H1 (cell line): ENCODE measurements around the gene TEX14. TPM values are rescaled to one million over a fixed set of nuclear protein-coding genes. Genes with fewer than 3 reads are reported as not detected.
"Not testable (repeated sequence)": the region's sequence is repeated elsewhere in the genome, so short reads cannot be mapped to it uniquely, and the experiment has no call there.

Experiments
- CTCF ChIA-PET: fragments of 300-600 bp; sonication (Branson Sonifier 250); formaldehyde crosslinking; loops from one replicate; lab custom pipeline; 2021; ENCODE audit not compliant: partially characterized antibody; lab: Charles Lee
- POLR2A ChIA-PET: fragments of 300-600 bp; sonication (Branson Sonifier 250); formaldehyde crosslinking; loops from one replicate; lab custom pipeline; 2021; ENCODE audit warnings: inconsistent platforms; ENCODE audit not compliant: partially characterized antibody; lab: Charles Lee
- DNase-seq, 2 experiments: peaks; one replicate each; pipeline versions ENCODE4 v3.0.0 to v3.0.0-alpha.2; 2010 to 2022; ENCODE audit warnings: low spot score in 2 of 2, low read depth in 1 of 2, mixed read lengths in 1 of 2
- FAIRE-seq: peaks from 2 replicates; lab custom pipeline; 2011; peaks lifted over from hg19 to GRCh38; lab: Jason Lieb, UNC
- H2AFZ ChIP-seq: 2 replicates; pipeline ENCODE4 v1.8.1; 2012; ENCODE audit warnings: low read length, inconsistent platforms
- H2AK5ac ChIP-seq: 2 replicates; pipeline ENCODE4 v1.6.1; 2013; ENCODE audit warnings: low read depth, low read length
- H2BK120ac ChIP-seq: replicated peaks from 2 replicates; pipeline ENCODE3; 2013; ENCODE audit warnings: low read depth, low read length, inconsistent platforms
- H2BK12ac ChIP-seq: 2 replicates; pipeline ENCODE4 v1.6.1; 2013; ENCODE audit warnings: low read depth, low read length
- H2BK15ac ChIP-seq: 2 replicates; pipeline ENCODE4 v1.6.1; 2013; ENCODE audit warnings: low read length
- H2BK20ac ChIP-seq: 2 replicates; pipeline ENCODE4 v1.6.1; 2013; ENCODE audit warnings: low read length
- H2BK5ac ChIP-seq: 2 replicates; pipeline ENCODE4 v1.6.1; 2013; ENCODE audit warnings: low read depth, low read length
- H3K14ac ChIP-seq: 2 replicates; pipeline ENCODE4 v1.6.1; 2013; ENCODE audit warnings: inconsistent platforms; ENCODE audit not compliant: insufficient read length
- H3K18ac ChIP-seq: 2 replicates; pipeline ENCODE4 v1.6.1; 2013; ENCODE audit warnings: low read length; ENCODE audit errors: extremely low read depth
- H3K23ac ChIP-seq: 2 replicates; pipeline ENCODE4 v1.6.1; 2013; ENCODE audit warnings: inconsistent platforms; ENCODE audit not compliant: insufficient read length
- H3K23me2 ChIP-seq: 2 replicates; pipeline ENCODE4 v1.6.1; 2013; ENCODE audit warnings: low read depth, low read length
- H3K27ac ChIP-seq: 2 replicates; pipeline ENCODE4 v1.6.1; 2011; ENCODE audit warnings: low read depth, low read length, inconsistent platforms
- H3K27me3 ChIP-seq, 4 experiments: replicated peaks in 1 of 4; 1 replicate in 1 of 4; 2 replicates in 3 of 4; pipeline versions ENCODE4 v1.6.1 to v1.8.1; 2011 to 2013; ENCODE audit warnings: low read length in 3 of 4, mild to moderate bottlenecking in 3 of 4, inconsistent platforms in 2 of 4, mixed read lengths in 2 of 4, moderate library complexity in 1 of 4; ENCODE audit not compliant: control insufficient read depth in 3 of 4, insufficient read depth in 3 of 4; ENCODE audit errors: extremely low read depth in 1 of 4
- H3K36me3 ChIP-seq, 4 experiments: 2 replicates each; pipeline versions ENCODE4 v1.6.1 to v1.8.1; 2011 to 2013; ENCODE audit warnings: mild to moderate bottlenecking in 4 of 4, low read length in 3 of 4, moderate library complexity in 2 of 4, control low read depth in 1 of 4, inconsistent platforms in 1 of 4; ENCODE audit not compliant: insufficient read depth in 4 of 4, control insufficient read depth in 2 of 4
- H3K4ac ChIP-seq: replicated peaks from 2 replicates; pipeline ENCODE3; 2013; ENCODE audit warnings: low read length, low read depth, mixed read lengths, inconsistent platforms; ENCODE audit not compliant: insufficient read length
- H3K4me1 ChIP-seq, 4 experiments: replicated peaks in 1 of 4; 1 replicate in 1 of 4; 2 replicates in 3 of 4; pipeline versions ENCODE4 v1.6.1 to v1.8.1; 2011 to 2013; ENCODE audit warnings: low read length in 3 of 4, inconsistent platforms in 2 of 4, mixed read lengths in 1 of 4; ENCODE audit not compliant: insufficient read depth in 4 of 4, control insufficient read depth in 3 of 4
- H3K4me2 ChIP-seq, 2 experiments: 2 replicates each; pipeline versions ENCODE4 v1.6.1 to v1.8.1; 2011 to 2013; ENCODE audit warnings: low read depth in 2 of 2, low read length in 2 of 2, control low read depth in 1 of 2, inconsistent platforms in 1 of 2, mild to moderate bottlenecking in 1 of 2; ENCODE audit not compliant: insufficient read depth in 1 of 2
- H3K4me3 ChIP-seq, 4 experiments: fragments of 200-600, 300-600 bp in 1 of 4; sonication (generic), shearing (Covaris generic), sonication (Bioruptor Twin) in 1 of 4; 2 replicates each; pipeline versions ENCODE4 v1.5.1 to v1.8.1; 2011 to 2016; ENCODE audit warnings: low read length in 4 of 4, low read depth in 3 of 4, control low read depth in 2 of 4, inconsistent platforms in 2 of 4, mild to moderate bottlenecking in 2 of 4, mixed read lengths in 1 of 4, moderate library complexity in 1 of 4; ENCODE audit not compliant: insufficient read depth in 2 of 4; ENCODE audit errors: extremely low read depth in 1 of 4
- H3K56ac ChIP-seq: replicated peaks from 2 replicates; pipeline ENCODE3; 2013; ENCODE audit warnings: low read depth, mild to moderate bottlenecking, mixed read lengths, low read length, inconsistent platforms; ENCODE audit not compliant: insufficient read length
- H3K79me1 ChIP-seq: 2 replicates; pipeline ENCODE4 v1.6.1; 2013; ENCODE audit warnings: low read depth, low read length, control low read depth
- H3K79me2 ChIP-seq, 2 experiments: 2 replicates each; pipeline versions ENCODE4 v1.6.1 to v1.8.1; 2012 to 2013; ENCODE audit warnings: low read length in 2 of 2, mild to moderate bottlenecking in 2 of 2, inconsistent platforms in 1 of 2; ENCODE audit not compliant: insufficient read depth in 2 of 2, control insufficient read depth in 1 of 2
- H3K9ac ChIP-seq, 4 experiments: replicated peaks in 1 of 4; 1 replicate in 1 of 4; 2 replicates in 3 of 4; pipeline versions ENCODE4 v1.6.1 to v1.8.1; 2011 to 2013; ENCODE audit warnings: low read depth in 3 of 4, low read length in 3 of 4, control low read depth in 2 of 4, mild to moderate bottlenecking in 2 of 4, moderate library complexity in 2 of 4, inconsistent platforms in 1 of 4; ENCODE audit errors: extremely low read depth in 1 of 4
- H3K9me3 ChIP-seq, 2 experiments: 2 replicates each; pipeline versions ENCODE4 v1.6.1 to v1.8.1; 2012 to 2013; ENCODE audit warnings: mild to moderate bottlenecking in 2 of 2, moderate library complexity in 2 of 2, control low read depth in 1 of 2, inconsistent platforms in 1 of 2, low read depth in 1 of 2, low read length in 1 of 2, mixed read lengths in 1 of 2; ENCODE audit not compliant: insufficient read depth in 2 of 2
- H4K20me1 ChIP-seq, 2 experiments: replicated peaks in 1 of 2; 2 replicates each; pipeline versions ENCODE3 to v1.8.1; 2011 to 2013; ENCODE audit warnings: inconsistent platforms in 2 of 2, low read length in 2 of 2, mild to moderate bottlenecking in 1 of 2; ENCODE audit not compliant: insufficient read depth in 2 of 2, control insufficient read depth in 1 of 2
- H4K5ac ChIP-seq: 2 replicates; pipeline ENCODE4 v1.6.1; 2013; ENCODE audit warnings: low read length, low read depth, mixed read lengths, inconsistent platforms; ENCODE audit not compliant: insufficient read length
- H4K8ac ChIP-seq: 2 replicates; pipeline ENCODE4 v1.8.0; 2013; ENCODE audit warnings: mild to moderate bottlenecking, moderate library complexity, low read length, inconsistent platforms; ENCODE audit not compliant: insufficient read depth; ENCODE audit errors: extremely low read depth
- H4K91ac ChIP-seq: replicated peaks from 2 replicates; pipeline ENCODE3; 2013; ENCODE audit warnings: low read length, mixed read lengths, inconsistent platforms; ENCODE audit not compliant: insufficient read length
- WGBS, 2 experiments: shearing (Covaris generic) in 1 of 2; methylation state at CpG; one replicate each; pipeline versions ENCODE4 v1.1.6 to v1.1.7; 2013 to 2015; ENCODE audit warnings: low lambda C conversion rate in 2 of 2, mixed read lengths in 2 of 2, inconsistent platforms in 1 of 2, low coverage in 1 of 2, missing lambda C conversion rate in 1 of 2; ENCODE audit not compliant: insufficient replicate concordance in 2 of 2, insufficient coverage in 1 of 2, insufficient read length in 1 of 2; ENCODE audit errors: extremely low coverage in 1 of 2, missing lambda C conversion rate in 1 of 2; 5-methylcytosine and 5-hydroxymethylcytosine counted together
- polyA plus RNA-seq, 7 experiments: library from polyadenylated mRNA; depleted of rRNA in 3 of 7; stranded (reverse) in 5 of 7; unstranded in 2 of 7; fragments of >200 nt in 5 of 7; fragments of 200-250 nt in 2 of 7; gene quantifications; 1 replicate in 5 of 7; 2 replicates in 1 of 7; 4 replicates in 1 of 7; pipeline versions ENCODE4 v1.2.1 to v1.2.3, GENCODE V29; 2011 to 2013; ENCODE audit warnings: missing spikeins in 2 of 7, mixed read lengths in 2 of 7
- total RNA-seq: library from RNA; stranded (reverse); fragmentation: NEBNext Ultra II Directional; extraction: Animal tissue kit (Norgen Biotek cat#: 25700); gene quantifications from 2 replicates; pipeline ENCODE4 v1.2.1, GENCODE V29; 2021

The TEX14 gene
- total and polyA plus RNA-seq, 2 of the 8 experiments (the other 6 are each of a cell fraction or from before 2014, with no cell fraction given) = 0.83 to 2.5 TPM

GRCh38 chr17:58555109-58555508 is 136.7 kb downstream of the TEX14 start:
- H3K56ac ChIP-seq, H4K20me1 ChIP-seq, H2BK15ac ChIP-seq, H2AFZ ChIP-seq, H2BK120ac ChIP-seq, DNase-seq, H3K9me3 ChIP-seq, H3K18ac ChIP-seq, H3K23me2 ChIP-seq, H4K91ac ChIP-seq, H3K14ac ChIP-seq, H4K5ac ChIP-seq, H3K23ac ChIP-seq, FAIRE-seq, H2BK5ac ChIP-seq, H3K9ac ChIP-seq, H2BK20ac ChIP-seq, H2AK5ac ChIP-seq, H3K27me3 ChIP-seq, H3K79me1 ChIP-seq, H3K4me3 ChIP-seq, H3K27ac ChIP-seq, H3K36me3 ChIP-seq, H3K4me1 ChIP-seq, H3K4me2 ChIP-seq, POLR2A ChIA-PET, H3K79me2 ChIP-seq, H3K4ac ChIP-seq, H2BK12ac ChIP-seq, H4K8ac ChIP-seq: not testable (repeated sequence)
- CTCF ChIA-PET = interaction anchor here (0.9 to 3.8 kb wide), 4 partner anchors 14 to 64 kb away, joined by 3 to 19 read pairs (median 8); no protein-coding TSS in a partner anchor
- 83% methylated on average over 3 of the region's 3 CpGs; no CpG with 5 or more reads in 1 of the 2 experiments for whole genome bisulfite sequencing, 2 experiments
